ENCODE data around the gene TTPAL.

DNA sequence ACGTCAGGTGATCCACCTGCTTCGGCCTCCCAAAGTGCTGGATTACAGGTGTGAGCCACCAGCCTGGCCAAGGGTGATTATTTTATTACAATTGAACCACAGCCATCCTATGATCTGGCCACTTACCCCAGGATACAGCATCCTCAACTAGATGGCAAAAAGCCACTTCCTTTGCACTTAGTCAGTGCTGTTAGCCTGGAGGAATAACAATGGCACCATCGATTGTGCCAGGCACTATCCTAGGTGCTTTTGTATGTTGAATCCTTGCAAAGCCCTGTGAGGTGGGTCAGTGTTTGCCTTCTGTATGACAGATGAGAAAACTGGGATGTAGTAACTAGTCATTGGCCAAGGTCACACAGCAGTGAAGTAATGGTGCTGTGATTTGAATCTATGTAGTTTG lies 11.2 kb upstream of the TTPAL start:
- TF ChIP-seq, protein P1, sequence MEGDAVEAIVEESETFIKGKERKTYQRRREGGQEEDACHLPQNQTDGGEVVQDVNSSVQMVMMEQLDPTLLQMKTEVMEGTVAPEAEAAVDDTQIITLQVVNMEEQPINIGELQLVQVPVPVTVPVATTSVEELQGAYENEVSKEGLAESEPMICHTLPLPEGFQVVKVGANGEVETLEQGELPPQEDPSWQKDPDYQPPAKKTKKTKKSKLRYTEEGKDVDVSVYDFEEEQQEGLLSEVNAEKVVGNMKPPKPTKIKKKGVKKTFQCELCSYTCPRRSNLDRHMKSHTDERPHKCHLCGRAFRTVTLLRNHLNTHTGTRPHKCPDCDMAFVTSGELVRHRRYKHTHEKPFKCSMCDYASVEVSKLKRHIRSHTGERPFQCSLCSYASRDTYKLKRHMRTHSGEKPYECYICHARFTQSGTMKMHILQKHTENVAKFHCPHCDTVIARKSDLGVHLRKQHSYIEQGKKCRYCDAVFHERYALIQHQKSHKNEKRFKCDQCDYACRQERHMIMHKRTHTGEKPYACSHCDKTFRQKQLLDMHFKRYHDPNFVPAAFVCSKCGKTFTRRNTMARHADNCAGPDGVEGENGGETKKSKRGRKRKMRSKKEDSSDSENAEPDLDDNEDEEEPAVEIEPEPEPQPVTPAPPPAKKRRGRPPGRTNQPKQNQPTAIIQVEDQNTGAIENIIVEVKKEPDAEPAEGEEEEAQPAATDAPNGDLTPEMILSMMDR (IDR thresholded peaks at IDR 0.05) = no peak
- TF ChIP-seq POLR2A (IDR thresholded peaks at IDR 0.05) = no peak

Measured in right lobe of liver (tissue), 4 donors.